PFSK-1 (cell line): ENCODE results near the gene ZNF621.

Experiments used
- POLR2AphosphoS5 ChIP-seq: IDR thresholded peaks from 2 replicates; pipeline ENCODE4 v1.6.1; 2012; ENCODE audit warnings: low read depth, mild to moderate bottlenecking, control low read depth, low read length, moderate library complexity
- REST ChIP-seq, 2 experiments: IDR thresholded peaks; 2 replicates each; pipeline versions ENCODE4 v1.6.1 to v1.8.0; 2011 to 2012; ENCODE audit warnings: low read depth in 2 of 2, low read length in 2 of 2, control low read depth in 1 of 2, inconsistent platforms in 1 of 2, mild to moderate bottlenecking in 1 of 2, moderate library complexity in 1 of 2; ENCODE audit not compliant: insufficient read depth in 1 of 2
- TAF1 ChIP-seq: IDR thresholded peaks from 2 replicates; pipeline ENCODE4 v1.6.1; 2012; ENCODE audit warnings: low read length, control low read depth, borderline replicate concordance; ENCODE audit not compliant: insufficient read depth

DNA sequence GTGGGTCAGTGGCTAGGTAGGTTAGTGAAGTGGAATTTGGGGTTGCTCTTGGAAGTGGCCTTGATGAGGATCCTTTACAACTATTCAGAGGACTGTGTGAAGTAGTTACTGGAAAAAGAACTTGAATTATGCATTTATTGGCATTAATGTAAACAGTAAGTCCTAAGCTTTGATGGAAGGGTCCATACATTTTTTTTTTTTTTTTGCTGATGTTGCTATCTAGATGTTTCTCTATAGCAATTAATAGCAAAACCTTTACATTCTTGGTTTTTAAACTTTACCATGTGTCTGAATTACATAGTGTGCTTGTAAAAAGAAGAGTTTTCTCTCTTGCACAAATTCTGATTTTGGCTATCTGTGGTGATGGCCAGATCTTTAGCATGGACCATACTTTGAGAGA lies 9.5 kb downstream of the ZNF621 start:
- TF ChIP-seq TAF1 = no peak
- no peak for TF ChIP-seq POLR2AphosphoS5
- no peak for TF ChIP-seq REST (IDR thresholded peaks at IDR 0.05; ENCODE audit: insufficient read depth in 1 of 2, low read depth in 2 of 2, low read length in 2 of 2)
